Endothelial cell of umbilical vein (primary cell): Measurements from ENCODE around the gene RNF40. TPM values are rescaled to one million over a fixed set of nuclear protein-coding genes. Genes with fewer than 3 reads are reported as not detected.
A peak's percentile ranks its signal among the peaks of the same experiment; 100 is the strongest.

Source experiments
- BruUV-seq: library from RNA; stranded (reverse); fragments of 400-500 nt; replicated peaks from 2 replicates; lab custom pipeline; 2021; lab: Mats Ljungman, UMichigan
- CTCF ChIA-PET: fragments of 300-600, 350-600 bp; sonication (Branson Sonifier 250); formaldehyde crosslinking; loops from one replicate; lab custom pipeline; 2021; ENCODE audit warnings: antibody characterized with exemption, inconsistent platforms; lab: Charles Lee
- POLR2A ChIA-PET: fragments of 300-600, 350-600 bp; sonication (Branson Sonifier 250); formaldehyde crosslinking; loops from one replicate; lab custom pipeline; 2021; ENCODE audit warnings: antibody characterized with exemption, inconsistent platforms; lab: Charles Lee
- DNase-seq: peaks from one replicate; pipeline ENCODE4 v3.0.0-alpha.2; 2011; ENCODE audit warnings: low read depth, low spot score
- FAIRE-seq: peaks from 2 replicates; lab custom pipeline; 2011; peaks lifted over from hg19 to GRCh38; lab: Jason Lieb, UNC
- H2AFZ ChIP-seq: 2 replicates; pipeline ENCODE4 v1.6.0; 2012; ENCODE audit warnings: low read depth, low read length, control low read depth, inconsistent platforms
- H3K27ac ChIP-seq: 2 replicates; pipeline ENCODE4 v1.5.1; 2011; ENCODE audit warnings: low read depth, mild to moderate bottlenecking, control low read depth, low read length, moderate library complexity; ENCODE audit not compliant: insufficient read depth
- H3K27me3 ChIP-seq, 2 experiments: 2 replicates each; pipeline versions ENCODE4 v1.6.0 to v1.6.1; 2011; ENCODE audit warnings: low read length in 2 of 2, mixed read lengths in 1 of 2; ENCODE audit not compliant: control insufficient read depth in 2 of 2, insufficient read depth in 2 of 2
- H3K36me3 ChIP-seq, 2 experiments: 2 replicates in 1 of 2; 3 replicates in 1 of 2; pipeline ENCODE4 v1.5.1; 2011; ENCODE audit warnings: low read length in 2 of 2, mild to moderate bottlenecking in 1 of 2, moderate library complexity in 1 of 2; ENCODE audit not compliant: control insufficient read depth in 2 of 2, insufficient read depth in 2 of 2; ENCODE audit errors: extremely low read depth in 1 of 2
- H3K4me1 ChIP-seq: 3 replicates; pipeline ENCODE4 v1.5.1; 2011; ENCODE audit warnings: mild to moderate bottlenecking, low read length; ENCODE audit not compliant: control insufficient read depth, insufficient read depth; ENCODE audit errors: extremely low read depth
- H3K4me2 ChIP-seq: 2 replicates; pipeline ENCODE4 v1.6.1; 2011; ENCODE audit warnings: low read length, control low read depth, mixed read lengths; ENCODE audit not compliant: insufficient read depth
- H3K4me3 ChIP-seq, 3 experiments: fragments of 200-600 bp in 1 of 3; sonication (generic), shearing (Covaris generic) in 1 of 3; replicated peaks in 1 of 3; 2 replicates each; pipeline ENCODE4 v1.5.1; 2011 to 2016; ENCODE audit warnings: control low read depth in 3 of 3, low read length in 3 of 3, mild to moderate bottlenecking in 2 of 3, inconsistent platforms in 1 of 3, low read depth in 1 of 3, moderate library complexity in 1 of 3; ENCODE audit not compliant: insufficient read depth in 1 of 3
- H3K79me2 ChIP-seq: 2 replicates; pipeline ENCODE4 v1.6.0; 2012; ENCODE audit warnings: low read length, inconsistent platforms; ENCODE audit not compliant: control insufficient read depth, insufficient read depth
- H3K9ac ChIP-seq: replicated peaks from 2 replicates; pipeline ENCODE3; 2011; ENCODE audit warnings: low read length, control low read depth; ENCODE audit not compliant: insufficient read depth; ENCODE audit errors: extremely low read depth
- H3K9me1 ChIP-seq: replicated peaks from 3 replicates; pipeline ENCODE4 v1.6.0; 2011; ENCODE audit warnings: mild to moderate bottlenecking, low read length; ENCODE audit not compliant: control insufficient read depth, insufficient read depth; ENCODE audit errors: extremely low read depth
- H3K9me3 ChIP-seq: replicated peaks from 2 replicates; pipeline ENCODE4 v1.5.1; 2012; ENCODE audit warnings: low read length, inconsistent platforms; ENCODE audit not compliant: control insufficient read depth, insufficient read depth
- H4K20me1 ChIP-seq: replicated peaks from 2 replicates; pipeline ENCODE3; 2011; ENCODE audit warnings: mild to moderate bottlenecking, low read length; ENCODE audit not compliant: control insufficient read depth, insufficient read depth; ENCODE audit errors: extremely low read depth
- EZH2 ChIP-seq: IDR thresholded peaks from 2 replicates; pipeline ENCODE4 v1.6.1; 2012; ENCODE audit warnings: borderline replicate concordance, low read depth, mild to moderate bottlenecking, moderate library complexity, low read length, inconsistent platforms; ENCODE audit not compliant: severe bottlenecking
- FOS ChIP-seq: IDR thresholded peaks from 2 replicates; pipeline ENCODE4 v1.6.1; 2011; ENCODE audit warnings: mild to moderate bottlenecking, low read length, moderate library complexity, borderline replicate concordance; ENCODE audit not compliant: insufficient read depth
- GATA2 ChIP-seq: IDR thresholded peaks from 2 replicates; pipeline ENCODE4 v1.7.0; 2011; ENCODE audit warnings: low read depth, mild to moderate bottlenecking, moderate library complexity, mixed read lengths, low read length; ENCODE audit not compliant: insufficient read length, insufficient read depth
- JUN ChIP-seq: IDR thresholded peaks from 2 replicates; pipeline ENCODE4 v1.6.1; 2011; ENCODE audit warnings: borderline replicate concordance, low read depth; ENCODE audit not compliant: insufficient read length, insufficient read depth
- MAX ChIP-seq: IDR thresholded peaks from 2 replicates; pipeline ENCODE4 v1.6.1; 2011; ENCODE audit not compliant: insufficient read depth, insufficient read length
- MYC ChIP-seq: IDR thresholded peaks from one replicate; pipeline ENCODE4 v1.6.1; 2011; ENCODE audit warnings: mild to moderate bottlenecking, low read depth, low read length
- POLR2A ChIP-seq: IDR thresholded peaks from 2 replicates; pipeline ENCODE4 v1.6.1; 2012; ENCODE audit warnings: low read depth, mild to moderate bottlenecking, control low read depth, low read length
- POLR2AphosphoS5 ChIP-seq: IDR thresholded peaks from 2 replicates; pipeline ENCODE4 v1.6.1; 2012; ENCODE audit warnings: low read depth, mild to moderate bottlenecking, control low read depth, low read length, moderate library complexity; ENCODE audit not compliant: insufficient read depth
- dilution Hi-C: fragments of 300-500 bp; cut with MboI; formaldehyde crosslinking; loops from one replicate; pipeline ENCODE4 v1.15.0; 2019; ENCODE audit warnings: low sequenced_read_pairs; ENCODE audit not compliant: extremely low pct_ligation_motif_present
- intact Hi-C: fragments of 100-400 bp; cut with micrococcal nuclease; formaldehyde crosslinking; loops from one replicate; pipeline ENCODE4 v1.10.0; 2022
- polyA plus RNA-seq, 4 experiments: library from polyadenylated mRNA; depleted of rRNA in 3 of 4; stranded (reverse) in 3 of 4; unstranded in 1 of 4; fragments of >200 nt; gene quantifications; 2 replicates each; pipeline versions ENCODE4 v1.2.1 to v1.2.3, GENCODE V29; 2011 to 2012; ENCODE audit warnings: missing spikeins in 1 of 4
- total RNA-seq: library from RNA; stranded (reverse); gene quantifications from 2 replicates; pipeline ENCODE4 v1.2.3, GENCODE V29; 2021
- TF ChIP-seq, protein P1 (sequence below), 2 donors: IDR thresholded peaks; 1 replicate in 1 of 2; 2 replicates in 1 of 2; pipeline ENCODE4 v1.5.1; 2011; ENCODE audit warnings: low read length in 2 of 2, mild to moderate bottlenecking in 2 of 2, moderate library complexity in 2 of 2, control low read depth in 1 of 2, inconsistent platforms in 1 of 2, low read depth in 1 of 2; ENCODE audit not compliant: insufficient read depth in 1 of 2; ENCODE audit errors: extremely low read depth in 1 of 2

The RNF40 gene
- total and polyA plus RNA-seq, 2 donors (not counting 3 experiments of a cell fraction or from before 2014, with no cell fraction given): 60.5 to 102 TPM

DNA sequence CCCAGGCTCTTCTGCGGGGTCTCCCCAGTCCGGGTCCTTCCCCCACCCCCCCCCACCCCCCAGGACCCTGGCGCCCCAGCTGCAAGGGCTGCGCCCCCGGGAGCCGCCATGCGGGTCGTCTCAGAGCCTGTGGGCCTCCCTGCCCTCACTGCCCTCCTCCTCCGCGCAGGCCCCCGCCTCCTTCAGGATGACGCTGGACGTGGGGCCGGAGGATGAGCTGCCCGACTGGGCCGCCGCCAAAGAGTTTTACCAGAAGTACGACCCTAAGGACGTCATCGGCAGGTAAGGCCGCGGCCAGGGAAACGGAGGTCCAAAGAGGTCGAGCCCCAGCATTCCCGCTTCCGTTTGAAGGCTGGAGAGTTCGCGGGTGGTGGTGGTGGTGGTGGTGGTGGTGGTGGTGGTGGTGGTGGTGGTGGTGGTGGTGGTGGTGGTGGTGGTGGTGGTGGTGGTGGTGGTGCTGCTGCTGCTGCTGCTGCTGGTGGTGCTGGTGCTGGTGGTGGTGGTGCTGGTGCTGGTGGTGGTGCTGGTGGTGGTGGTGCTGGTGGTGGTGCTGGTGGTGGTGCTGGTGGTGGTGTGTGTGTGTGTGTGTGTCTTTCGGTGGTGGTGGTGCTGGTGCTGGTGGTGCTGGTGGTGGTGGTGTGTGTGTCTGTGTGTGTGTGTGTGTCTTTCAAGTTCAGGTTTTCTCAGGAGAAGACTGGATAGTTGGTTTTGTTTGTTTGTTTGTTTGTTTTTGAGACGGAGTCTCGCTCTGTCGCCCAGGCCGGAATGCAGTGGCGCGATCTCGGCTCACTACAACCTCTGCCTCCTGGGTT, 13.3 kb upstream of the RNF40 start:
- H3K4me1 ChIP-seq: peaks cover 7% of the 10 kb centered on the region
- DNase-seq: peak; percentile 21
- POLR2A ChIA-PET: no interaction called here

GRCh38 chr16:30750201-30750600, 11.9 kb upstream of the RNF40 start:
- H3K4me3 ChIP-seq: no peak overlapping the region
- CTCF ChIA-PET: interaction anchor here (1.4 kb wide), 1 partner anchor 19 kb away, joined by 3 read pairs; no protein-coding TSS in a partner anchor
- no peak for FAIRE-seq
- no peak for DNase-seq
- peaks cover 3 to 19% of the 10 kb centered on the region in 2 experiments for H3K36me3 ChIP-seq
- no peak overlapping the region for H3K4me2 ChIP-seq
- no peak overlapping the region for H3K27ac ChIP-seq
- POLR2A ChIA-PET: no interaction called here
- H3K9ac ChIP-seq: no peak overlapping the region
- dilution Hi-C loops (no loop called here), intact Hi-C loops (no loop called here)
- no peaks in the 10 kb centered on the region for H3K27me3 ChIP-seq
- no peaks in the 10 kb centered on the region for H4K20me1 ChIP-seq
- peaks cover 7% of the 10 kb centered on the region for H3K4me1 ChIP-seq
- peaks cover 17% of the 10 kb centered on the region for H3K79me2 ChIP-seq
- H3K9me3 ChIP-seq: no peaks in the 10 kb centered on the region
- BruUV-seq: no TSS peak
- no peaks in the 10 kb centered on the region for H3K9me1 ChIP-seq
- H2AFZ ChIP-seq: no peak overlapping the region
- TF ChIP-seq POLR2AphosphoS5 (no peak), JUN (no peak), MYC (no peak), POLR2A (no peak), MAX (no peak), EZH2 (no peak), GATA2 (no peak), FOS (no peak)
- TF ChIP-seq, protein P1, sequence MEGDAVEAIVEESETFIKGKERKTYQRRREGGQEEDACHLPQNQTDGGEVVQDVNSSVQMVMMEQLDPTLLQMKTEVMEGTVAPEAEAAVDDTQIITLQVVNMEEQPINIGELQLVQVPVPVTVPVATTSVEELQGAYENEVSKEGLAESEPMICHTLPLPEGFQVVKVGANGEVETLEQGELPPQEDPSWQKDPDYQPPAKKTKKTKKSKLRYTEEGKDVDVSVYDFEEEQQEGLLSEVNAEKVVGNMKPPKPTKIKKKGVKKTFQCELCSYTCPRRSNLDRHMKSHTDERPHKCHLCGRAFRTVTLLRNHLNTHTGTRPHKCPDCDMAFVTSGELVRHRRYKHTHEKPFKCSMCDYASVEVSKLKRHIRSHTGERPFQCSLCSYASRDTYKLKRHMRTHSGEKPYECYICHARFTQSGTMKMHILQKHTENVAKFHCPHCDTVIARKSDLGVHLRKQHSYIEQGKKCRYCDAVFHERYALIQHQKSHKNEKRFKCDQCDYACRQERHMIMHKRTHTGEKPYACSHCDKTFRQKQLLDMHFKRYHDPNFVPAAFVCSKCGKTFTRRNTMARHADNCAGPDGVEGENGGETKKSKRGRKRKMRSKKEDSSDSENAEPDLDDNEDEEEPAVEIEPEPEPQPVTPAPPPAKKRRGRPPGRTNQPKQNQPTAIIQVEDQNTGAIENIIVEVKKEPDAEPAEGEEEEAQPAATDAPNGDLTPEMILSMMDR (IDR thresholded peaks at IDR 0.05; ENCODE audit: extremely low read depth in 1 of 2, insufficient read depth in 1 of 2, low read depth in 1 of 2, low read length in 2 of 2): no peak

More for the DNA sequence above, 13.3 kb upstream of the RNF40 start:
- BruUV-seq: no TSS peak
- intact Hi-C loops: loop anchor here (1.0 to 5.0 kb wide), 4 partner anchors 13 to 173 kb away; partner anchors contain the start of genes CFAP119, RNF40 and SRCAP
- no peak overlapping the region for H3K27ac ChIP-seq
- TF ChIP-seq FOS: no peak
- TF ChIP-seq GATA2: no peak
- no peak for TF ChIP-seq MYC
- peak overlapping the region; percentile 14 to 86 (median 38) for H3K4me3 ChIP-seq
- peak overlapping the region; percentile 59 for H3K4me2 ChIP-seq
- H3K9me1 ChIP-seq: no peaks in the 10 kb centered on the region
- H4K20me1 ChIP-seq: no peaks in the 10 kb centered on the region
- peaks cover 17% of the 10 kb centered on the region for H3K79me2 ChIP-seq
- peaks cover 6 to 15% of the 10 kb centered on the region in 2 experiments for H3K36me3 ChIP-seq
- no peaks in the 10 kb centered on the region for H3K9me3 ChIP-seq
- CTCF ChIA-PET: interaction anchor here (0.6 to 0.9 kb wide), 4 partner anchors 9 to 96 kb away, joined by 3 read pairs; no protein-coding TSS in a partner anchor
- H3K9ac ChIP-seq: peak overlapping the region; percentile 57
- no peaks in the 10 kb centered on the region for H3K27me3 ChIP-seq
- no peak for FAIRE-seq
- peak overlapping the region; percentile 27 for H2AFZ ChIP-seq
- dilution Hi-C loops: no loop called here
